Measurements from ENCODE around the gene OPALIN.

OPALIN gene

DNA sequence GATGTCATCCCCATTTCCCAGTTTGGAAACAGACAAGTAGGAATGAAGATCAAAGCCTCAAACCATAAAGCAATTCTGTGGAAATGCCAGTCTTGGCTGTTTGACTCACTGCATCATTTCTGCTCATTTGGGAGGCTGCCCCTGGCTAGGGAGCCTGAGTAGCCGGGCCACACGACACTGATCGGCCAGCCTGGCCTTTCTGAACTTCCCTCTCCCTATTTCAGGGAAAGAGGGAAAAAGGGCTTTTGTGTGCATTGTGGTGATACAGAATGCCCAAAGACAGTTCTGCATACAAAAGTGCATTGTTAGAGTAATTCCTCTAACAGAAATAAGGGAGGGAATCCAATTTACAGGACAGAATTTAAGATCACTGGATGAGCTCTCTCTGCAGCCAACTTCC lies 41.7 kb upstream of the OPALIN start:
- TF ChIP-seq, protein P1, sequence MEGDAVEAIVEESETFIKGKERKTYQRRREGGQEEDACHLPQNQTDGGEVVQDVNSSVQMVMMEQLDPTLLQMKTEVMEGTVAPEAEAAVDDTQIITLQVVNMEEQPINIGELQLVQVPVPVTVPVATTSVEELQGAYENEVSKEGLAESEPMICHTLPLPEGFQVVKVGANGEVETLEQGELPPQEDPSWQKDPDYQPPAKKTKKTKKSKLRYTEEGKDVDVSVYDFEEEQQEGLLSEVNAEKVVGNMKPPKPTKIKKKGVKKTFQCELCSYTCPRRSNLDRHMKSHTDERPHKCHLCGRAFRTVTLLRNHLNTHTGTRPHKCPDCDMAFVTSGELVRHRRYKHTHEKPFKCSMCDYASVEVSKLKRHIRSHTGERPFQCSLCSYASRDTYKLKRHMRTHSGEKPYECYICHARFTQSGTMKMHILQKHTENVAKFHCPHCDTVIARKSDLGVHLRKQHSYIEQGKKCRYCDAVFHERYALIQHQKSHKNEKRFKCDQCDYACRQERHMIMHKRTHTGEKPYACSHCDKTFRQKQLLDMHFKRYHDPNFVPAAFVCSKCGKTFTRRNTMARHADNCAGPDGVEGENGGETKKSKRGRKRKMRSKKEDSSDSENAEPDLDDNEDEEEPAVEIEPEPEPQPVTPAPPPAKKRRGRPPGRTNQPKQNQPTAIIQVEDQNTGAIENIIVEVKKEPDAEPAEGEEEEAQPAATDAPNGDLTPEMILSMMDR (conservative IDR thresholded peaks at IDR 0.05; ENCODE audit: low read length): no peak
- no peak overlapping the region for H3K4me3 ChIP-seq (ENCODE audit: low read length)
- DNase-seq (ENCODE audit: low read depth): peak; percentile 17

DNA sequence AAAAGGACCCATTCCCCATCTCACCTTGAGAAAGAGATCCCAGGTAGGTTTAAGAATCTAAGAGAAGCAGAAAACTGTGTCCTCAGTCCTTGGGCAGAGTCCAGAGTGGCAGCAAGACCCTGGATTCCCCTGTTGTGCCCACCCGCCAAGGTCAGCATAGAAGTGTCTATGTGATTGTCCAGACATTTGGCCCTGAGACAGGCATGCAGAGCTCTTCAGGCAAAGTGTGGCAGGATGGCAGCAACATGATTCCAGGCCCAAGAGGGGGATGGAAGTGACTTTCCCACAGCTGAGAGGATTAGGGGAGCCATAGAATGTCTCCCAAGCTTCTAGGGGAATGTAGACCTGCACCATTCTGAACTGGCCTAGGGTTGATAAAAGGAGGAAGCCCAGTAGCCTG lies 39.1 kb upstream of the OPALIN start:
- TF ChIP-seq, protein P1 (conservative IDR thresholded peaks at IDR 0.05; ENCODE audit: low read length): no peak
- no peak for DNase-seq (ENCODE audit: low read depth)
- no peak overlapping the region for H3K4me3 ChIP-seq (ENCODE audit: low read length)

DNA sequence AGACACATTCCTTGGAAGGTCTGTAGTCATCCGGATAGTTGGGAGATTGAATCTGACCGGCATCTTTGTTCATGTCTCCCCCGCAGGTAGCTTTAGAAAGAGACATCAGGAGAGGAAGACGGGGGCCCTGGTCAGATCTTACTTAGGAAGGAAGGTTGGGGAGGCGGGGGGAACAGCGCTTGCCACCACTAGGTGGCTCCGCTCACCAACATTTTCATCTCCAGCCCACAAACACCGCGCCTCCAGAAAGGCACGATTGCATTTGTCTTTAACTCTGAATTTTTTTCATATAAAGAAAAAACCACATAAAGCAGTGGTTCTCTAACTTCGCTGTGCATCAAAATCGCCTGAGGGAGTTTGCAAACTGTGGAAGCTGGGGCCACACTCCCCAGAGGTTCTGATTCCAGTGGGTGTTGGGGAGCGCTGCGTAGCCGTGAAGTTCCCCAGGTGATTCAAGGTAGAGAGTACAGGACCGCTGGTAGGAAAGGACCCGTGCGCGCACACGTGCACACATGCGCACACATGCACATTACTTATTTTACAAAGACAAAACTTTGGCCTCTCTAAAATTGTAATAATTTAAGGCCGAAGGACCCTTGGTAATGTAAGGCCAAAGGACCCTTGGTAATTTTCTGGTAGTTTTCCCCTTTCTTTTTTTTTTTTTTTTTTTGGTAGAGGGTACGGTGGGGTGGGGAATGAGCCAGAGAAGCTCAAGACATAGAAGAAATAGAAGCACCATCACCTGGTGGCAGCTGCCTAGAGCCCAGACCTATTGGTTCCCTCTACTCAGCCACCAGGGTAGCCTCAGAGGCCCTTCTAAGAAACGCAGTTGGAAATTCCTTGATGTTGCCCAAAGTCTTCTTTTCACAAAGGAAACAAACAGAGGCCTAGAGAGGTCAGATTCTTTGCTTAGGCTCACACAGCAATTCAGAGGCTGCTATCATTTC lies 37.4 kb upstream of the OPALIN start:
- no peak overlapping the region for H3K4me3 ChIP-seq (ENCODE audit: low read length)
- DNase-seq (ENCODE audit: low read depth): peak; percentile 75
- TF ChIP-seq, protein P1 (conservative IDR thresholded peaks at IDR 0.05; ENCODE audit: low read length): peak; percentile 79

DNA sequence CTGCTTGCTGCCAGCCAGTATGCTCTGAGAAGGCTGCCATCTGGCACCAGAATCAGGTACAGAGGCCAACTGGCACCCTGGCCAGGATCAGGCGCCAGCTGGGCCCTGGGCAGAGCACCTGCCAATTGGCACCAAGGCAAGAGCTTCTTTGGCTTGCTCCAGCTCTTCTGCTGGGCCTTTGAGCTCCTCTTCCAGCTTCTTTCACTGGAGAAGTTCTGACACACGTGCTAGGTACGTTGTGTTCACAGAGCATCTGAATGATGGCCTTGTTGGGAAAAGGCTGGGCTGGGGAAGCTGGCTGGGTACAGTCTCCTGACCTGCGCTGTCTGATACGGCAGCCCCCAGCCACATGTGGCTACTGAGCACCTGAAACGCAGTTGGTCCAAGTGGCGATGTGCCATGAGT lies 31.7 kb upstream of the OPALIN start:
- peak; percentile 12 for DNase-seq (ENCODE audit: low read depth)

DNA sequence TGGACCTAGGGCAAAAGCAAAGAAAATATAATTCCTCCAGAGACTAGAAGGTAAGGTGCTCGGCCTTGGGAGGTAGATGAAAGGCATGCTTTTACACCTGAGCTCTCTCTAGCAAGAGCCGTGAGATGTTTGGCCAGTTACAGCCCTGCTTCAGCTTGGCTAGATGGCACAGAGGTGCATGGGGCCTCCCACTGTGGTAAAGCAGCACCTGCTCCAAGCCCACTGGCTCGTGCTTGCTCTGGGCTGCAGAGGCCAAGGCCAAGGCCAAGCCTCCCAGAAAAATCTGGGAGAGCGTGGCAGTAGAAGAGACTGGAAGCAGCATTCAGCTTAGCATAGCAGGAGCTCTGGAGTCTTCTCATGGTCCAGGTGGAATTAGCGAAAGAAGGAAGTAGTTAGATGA lies 31.0 kb upstream of the OPALIN start:
- TF ChIP-seq, protein P1 (conservative IDR thresholded peaks at IDR 0.05; ENCODE audit: low read length): no peak
- no peak overlapping the region for H3K4me3 ChIP-seq (ENCODE audit: low read length)
- DNase-seq (ENCODE audit: low read depth): no peak

More for the DNA sequence above, 31.7 kb upstream of the OPALIN start:
- TF ChIP-seq, protein P1 (conservative IDR thresholded peaks at IDR 0.05; ENCODE audit: low read length): no peak
- H3K4me3 ChIP-seq (ENCODE audit: low read length): no peak overlapping the region

DNA sequence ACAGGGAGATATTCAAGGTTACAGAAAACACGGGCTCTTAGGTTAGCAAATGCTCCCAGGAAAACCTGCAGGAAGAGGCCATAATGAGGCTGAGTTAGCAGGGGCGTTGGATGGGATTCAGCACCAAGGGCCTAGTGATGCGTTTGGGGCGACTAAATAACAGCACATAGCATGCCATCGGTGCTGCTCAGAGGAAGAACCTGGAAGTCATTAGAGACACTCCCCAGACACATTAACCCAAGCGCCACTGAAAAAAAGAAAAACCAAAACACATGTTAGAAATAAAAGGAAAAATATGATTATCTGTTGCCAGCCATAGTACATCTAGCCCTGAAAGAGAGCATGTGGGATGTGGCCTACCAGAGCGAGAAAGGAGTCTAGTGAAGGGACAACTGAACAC lies 28.8 kb upstream of the OPALIN start:
- H3K4me3 ChIP-seq (ENCODE audit: low read length): no peak overlapping the region
- TF ChIP-seq, protein P1 (conservative IDR thresholded peaks at IDR 0.05; ENCODE audit: low read length): no peak
- peak; percentile 82 for DNase-seq (ENCODE audit: low read depth)

DNA sequence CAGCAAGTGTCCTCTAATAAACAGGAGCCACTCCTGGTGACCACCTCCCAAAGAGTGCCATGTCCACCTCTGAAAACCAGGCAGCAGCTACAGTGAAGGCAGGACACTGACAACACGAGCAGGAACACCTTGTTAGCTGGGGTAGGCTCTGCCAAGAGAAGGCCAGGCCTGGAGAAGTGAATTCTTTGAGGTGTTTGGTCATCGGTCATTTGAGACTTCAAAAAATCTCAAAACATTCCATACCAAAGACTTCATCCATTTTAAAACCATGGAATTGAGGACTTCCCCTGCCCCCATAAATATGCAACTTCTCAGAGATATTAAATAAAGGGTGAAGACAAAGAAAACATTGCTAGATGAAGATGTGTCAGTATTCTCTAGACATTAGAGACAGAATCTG lies 28.4 kb upstream of the OPALIN start:
- peak; percentile 76 for DNase-seq (ENCODE audit: low read depth)
- no peak overlapping the region for H3K4me3 ChIP-seq (ENCODE audit: low read length)
- TF ChIP-seq, protein P1 (conservative IDR thresholded peaks at IDR 0.05; ENCODE audit: low read length): no peak
